Skeletal muscle satellite cell (primary cell): ENCODE data around the gene ATMIN.

Experiments
- H3K27me3 ChIP-seq: 2 replicates; pipeline ENCODE4 v1.7.0; 2013; ENCODE audit warnings: low read length; ENCODE audit not compliant: control insufficient read depth, insufficient read depth
- H3K36me3 ChIP-seq: 2 replicates; pipeline ENCODE4 v1.7.0; 2013; ENCODE audit warnings: mild to moderate bottlenecking, control low read depth, low read length; ENCODE audit not compliant: insufficient read depth
- H3K4me1 ChIP-seq: 2 replicates; pipeline ENCODE4 v1.7.0; 2013; ENCODE audit warnings: low read length; ENCODE audit not compliant: control insufficient read depth, insufficient read depth
- H3K4me2 ChIP-seq: 2 replicates; pipeline ENCODE4 v1.7.0; 2013; ENCODE audit warnings: mild to moderate bottlenecking, low read length
- H3K4me3 ChIP-seq: 2 replicates; pipeline ENCODE4 v1.7.0; 2013; ENCODE audit warnings: low read length
- H3K9ac ChIP-seq: 2 replicates; pipeline ENCODE4 v1.7.0; 2013; ENCODE audit warnings: mild to moderate bottlenecking, low read depth, low read length, moderate library complexity
- H3K9me3 ChIP-seq: replicated peaks from 2 replicates; pipeline ENCODE4 v1.7.0; 2013; ENCODE audit warnings: mild to moderate bottlenecking, control low read depth, low read length

The ATMIN gene

GRCh38 chr16:80994451-80994850 lies 41.2 kb upstream of the ATMIN start:
- peak overlapping the region; percentile 59 for H3K9ac ChIP-seq
- no peaks in the 10 kb centered on the region for H3K36me3 ChIP-seq
- H3K4me3 ChIP-seq = no peak overlapping the region
- H3K4me2 ChIP-seq = peak overlapping the region; percentile 63
- no peaks in the 10 kb centered on the region for H3K9me3 ChIP-seq
- no peaks in the 10 kb centered on the region for H3K27me3 ChIP-seq
- H3K4me1 ChIP-seq = peaks cover 42% of the 10 kb centered on the region

GRCh38 chr16:80996688-80997138 lies 38.9 kb upstream of the ATMIN start:
- peak overlapping the region; percentile 31 for H3K4me2 ChIP-seq
- no peak overlapping the region for H3K9ac ChIP-seq
- H3K27me3 ChIP-seq = no peaks in the 10 kb centered on the region
- no peaks in the 10 kb centered on the region for H3K36me3 ChIP-seq
- no peaks in the 10 kb centered on the region for H3K9me3 ChIP-seq
- no peak overlapping the region for H3K4me3 ChIP-seq
- H3K4me1 ChIP-seq = peaks cover 33% of the 10 kb centered on the region

GRCh38 chr16:80997139-80997798 lies 38.4 kb upstream of the ATMIN start:
- Histone ChIP-seq H3K4me1 (peaks cover 33% of the 10 kb centered on the region), H3K4me2 (peak overlapping the region; percentile 31), H3K9me3 (no peaks in the 10 kb centered on the region), H3K4me3 (no peak overlapping the region), H3K27me3 (no peaks in the 10 kb centered on the region), H3K9ac (no peak overlapping the region), H3K36me3 (no peaks in the 10 kb centered on the region)

DNA sequence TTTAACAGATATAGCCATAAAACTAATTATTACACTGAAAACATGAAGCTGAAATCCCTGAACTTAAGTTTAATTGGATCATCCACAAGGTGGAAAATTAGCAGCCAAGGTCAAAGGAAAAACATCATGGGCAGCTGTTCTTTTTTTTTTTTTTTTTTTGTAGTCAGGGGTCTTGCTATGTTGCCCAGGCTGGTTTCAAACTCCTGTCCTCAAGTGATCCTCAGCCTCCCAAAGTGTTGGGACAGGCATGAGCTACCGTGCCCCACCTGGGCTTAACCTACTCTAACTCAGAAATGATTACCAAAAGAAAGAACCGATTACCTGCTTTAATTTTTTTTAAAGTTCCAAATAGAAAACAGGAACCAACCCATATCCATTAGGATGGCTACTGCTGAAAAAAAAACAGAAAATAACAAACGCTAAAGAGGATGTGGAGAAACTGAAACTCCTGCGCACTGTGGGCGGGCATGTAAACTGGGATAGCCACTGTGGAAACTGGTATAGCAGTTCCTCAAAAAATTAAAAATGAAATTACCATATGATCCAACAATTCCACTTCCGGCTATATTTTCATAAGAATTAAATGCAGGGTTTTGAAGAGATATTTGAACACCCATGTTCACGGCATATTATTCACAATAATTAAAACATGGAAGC lies 37.5 kb upstream of the ATMIN start:
- Histone ChIP-seq H3K4me2 (no peak overlapping the region), H3K27me3 (no peaks in the 10 kb centered on the region), H3K4me3 (no peak overlapping the region), H3K9me3 (no peaks in the 10 kb centered on the region), H3K9ac (no peak overlapping the region), H3K36me3 (no peaks in the 10 kb centered on the region), H3K4me1 (peaks cover 25% of the 10 kb centered on the region)

DNA sequence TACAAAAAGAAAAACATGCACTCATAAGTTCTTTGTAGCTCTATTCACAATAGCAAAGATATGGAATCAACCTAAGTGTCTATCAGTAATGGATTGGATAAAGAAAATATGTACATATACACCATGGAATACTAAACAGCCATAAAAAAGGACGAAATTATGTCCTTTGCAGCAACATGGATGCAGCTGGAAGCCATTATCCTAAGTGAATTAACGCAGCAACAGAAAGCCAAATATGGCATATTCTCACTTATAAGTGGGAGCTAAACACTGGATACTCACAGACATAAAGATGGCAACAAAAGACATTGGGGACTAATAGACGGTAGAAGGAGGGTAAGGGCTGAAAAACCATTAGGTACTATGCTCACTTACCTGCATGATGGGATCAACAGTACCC lies 34.8 kb upstream of the ATMIN start:
- no peaks in the 10 kb centered on the region for H3K9me3 ChIP-seq
- no peak overlapping the region for H3K4me3 ChIP-seq
- no peak overlapping the region for H3K9ac ChIP-seq
- H3K27me3 ChIP-seq = no peaks in the 10 kb centered on the region
- no peaks in the 10 kb centered on the region for H3K36me3 ChIP-seq
- peaks cover 27% of the 10 kb centered on the region for H3K4me1 ChIP-seq
- no peak overlapping the region for H3K4me2 ChIP-seq

- Histone ChIP-seq H3K9me3 (no peaks in the 10 kb centered on the region), H3K9ac (no peak overlapping the region), H3K4me2 (no peak overlapping the region), H3K4me1 (peaks cover 27% of the 10 kb centered on the region), H3K27me3 (no peaks in the 10 kb centered on the region), H3K4me3 (no peak overlapping the region), H3K36me3 (no peaks in the 10 kb centered on the region)
Measured at GRCh38 chr16:81001330-81001729, 34.3 kb upstream of the ATMIN start.

- Histone ChIP-seq H3K4me3 (no peak overlapping the region), H3K9ac (no peak overlapping the region), H3K9me3 (no peaks in the 10 kb centered on the region), H3K4me2 (no peak overlapping the region), H3K27me3 (no peaks in the 10 kb centered on the region), H3K36me3 (no peaks in the 10 kb centered on the region), H3K4me1 (peaks cover 19% of the 10 kb centered on the region)
Measured at GRCh38 chr16:81003064-81003463, 32.6 kb upstream of the ATMIN start.

GRCh38 chr16:81003610-81004460 lies 31.8 kb upstream of the ATMIN start:
- Histone ChIP-seq H3K9me3 (no peaks in the 10 kb centered on the region), H3K4me2 (peak overlapping the region; percentile 86), H3K4me3 (peak overlapping the region; percentile 9), H3K9ac (peak overlapping the region; percentile 91), H3K27me3 (no peaks in the 10 kb centered on the region), H3K36me3 (no peaks in the 10 kb centered on the region), H3K4me1 (peaks cover 25% of the 10 kb centered on the region)

DNA sequence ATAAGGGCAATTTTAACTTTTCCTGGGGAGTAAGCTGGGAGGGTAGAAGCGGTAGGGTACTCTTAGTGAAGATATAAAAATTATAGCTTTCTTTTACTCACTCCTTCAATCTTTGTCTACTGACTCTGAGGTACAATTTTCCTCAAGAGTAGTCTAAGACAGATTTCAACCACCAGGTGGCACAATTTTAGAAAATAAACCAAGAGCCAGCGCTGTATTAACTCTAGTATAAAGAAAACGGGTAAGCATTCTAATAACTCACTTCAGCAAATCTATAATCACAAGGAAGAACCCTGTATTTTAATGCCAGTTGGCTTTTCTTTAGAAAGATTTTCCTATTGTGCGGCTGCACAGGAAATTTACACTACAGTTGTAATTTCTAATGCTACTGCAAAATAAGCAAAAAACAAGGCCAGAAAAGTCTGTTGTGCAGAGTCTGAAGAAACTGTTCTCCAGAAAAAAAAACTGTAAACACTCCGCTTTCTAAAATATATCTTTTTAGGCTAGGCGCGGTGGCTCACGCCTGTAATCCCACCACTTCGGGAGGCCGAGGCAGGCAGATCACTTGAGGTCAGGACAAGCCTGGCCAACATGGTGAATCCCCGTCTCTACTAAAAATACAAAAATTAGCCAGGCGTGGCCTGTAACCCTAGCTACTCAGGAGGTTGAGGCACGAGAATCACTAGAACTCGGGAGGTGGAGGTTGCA lies 30.8 kb upstream of the ATMIN start:
- Histone ChIP-seq H3K4me2 (peak overlapping the region; percentile 86), H3K9me3 (no peaks in the 10 kb centered on the region), H3K27me3 (no peaks in the 10 kb centered on the region), H3K4me1 (peaks cover 25% of the 10 kb centered on the region), H3K4me3 (peak overlapping the region; percentile 85), H3K9ac (peak overlapping the region; percentile 91), H3K36me3 (no peaks in the 10 kb centered on the region)

- H3K4me3 ChIP-seq = peak overlapping the region; percentile 85
- H3K4me1 ChIP-seq = peaks cover 25% of the 10 kb centered on the region
- H3K9me3 ChIP-seq = no peaks in the 10 kb centered on the region
Measured at GRCh38 chr16:81005610-81006161, 30.0 kb upstream of the ATMIN start.

More at GRCh38 chr16:81005610-81006161, 30.0 kb upstream of the ATMIN start:
- Histone ChIP-seq H3K27me3 (no peaks in the 10 kb centered on the region), H3K4me2 (peak overlapping the region; percentile 86), H3K36me3 (no peaks in the 10 kb centered on the region), H3K9ac (peak overlapping the region; percentile 91)
